Measurements from ENCODE around the gene NUDT3. TPM values are rescaled to one million over a fixed set of nuclear protein-coding genes. Genes with fewer than 3 reads are reported as not detected.

The NUDT3 gene
- total RNA-seq, 4 donors from 2014 or later, result 9.6 to 27.9 (median 16.9) TPM

GRCh38 chr6:34316431-34317171 lies 75.9 kb downstream of the NUDT3 start:
- DNase-seq, result no peak
- TF ChIP-seq POLR2A (IDR thresholded peaks at IDR 0.05) (no peak), POLR2AphosphoS5 (IDR thresholded peaks at IDR 0.05) (no peak), EP300 (IDR thresholded peaks at IDR 0.05; ENCODE audit: low read depth) (no peak)
- TF ChIP-seq, protein P1, sequence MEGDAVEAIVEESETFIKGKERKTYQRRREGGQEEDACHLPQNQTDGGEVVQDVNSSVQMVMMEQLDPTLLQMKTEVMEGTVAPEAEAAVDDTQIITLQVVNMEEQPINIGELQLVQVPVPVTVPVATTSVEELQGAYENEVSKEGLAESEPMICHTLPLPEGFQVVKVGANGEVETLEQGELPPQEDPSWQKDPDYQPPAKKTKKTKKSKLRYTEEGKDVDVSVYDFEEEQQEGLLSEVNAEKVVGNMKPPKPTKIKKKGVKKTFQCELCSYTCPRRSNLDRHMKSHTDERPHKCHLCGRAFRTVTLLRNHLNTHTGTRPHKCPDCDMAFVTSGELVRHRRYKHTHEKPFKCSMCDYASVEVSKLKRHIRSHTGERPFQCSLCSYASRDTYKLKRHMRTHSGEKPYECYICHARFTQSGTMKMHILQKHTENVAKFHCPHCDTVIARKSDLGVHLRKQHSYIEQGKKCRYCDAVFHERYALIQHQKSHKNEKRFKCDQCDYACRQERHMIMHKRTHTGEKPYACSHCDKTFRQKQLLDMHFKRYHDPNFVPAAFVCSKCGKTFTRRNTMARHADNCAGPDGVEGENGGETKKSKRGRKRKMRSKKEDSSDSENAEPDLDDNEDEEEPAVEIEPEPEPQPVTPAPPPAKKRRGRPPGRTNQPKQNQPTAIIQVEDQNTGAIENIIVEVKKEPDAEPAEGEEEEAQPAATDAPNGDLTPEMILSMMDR (IDR thresholded peaks at IDR 0.05), result no peak
- Histone ChIP-seq H3K27me3 (no peaks in the 10 kb centered on the region), H3K36me3 (no peaks in the 10 kb centered on the region), H3K27ac (peak overlapping the region in 1 of 4 donors; percentile 30), H3K4me1 (peaks cover 8 to 41% (median 12%) of the 10 kb centered on the region in 4 donors), H3K9me3 (no peaks in the 10 kb centered on the region), H3K4me3 (no peak overlapping the region)
- in situ Hi-C loops (cut with MboI; ENCODE audit: low pct_ligation_motif_present in 1 of 4, low pct_unique_long_range_greater_than_20kb in 1 of 4, low sequenced_read_pairs in 3 of 4), result no loop called here
- intact Hi-C loops (cut with DNase I; ENCODE audit: low total_unique reads), result loop anchor here (10.0 kb wide), 1 partner anchor 68 kb away; no protein-coding TSS in a partner anchor
- WGBS, 2 donors (ENCODE audit: low coverage in 1 of 2), result 95 to 100% methylated on average over 1 of the region's 1 CpG

DNA sequence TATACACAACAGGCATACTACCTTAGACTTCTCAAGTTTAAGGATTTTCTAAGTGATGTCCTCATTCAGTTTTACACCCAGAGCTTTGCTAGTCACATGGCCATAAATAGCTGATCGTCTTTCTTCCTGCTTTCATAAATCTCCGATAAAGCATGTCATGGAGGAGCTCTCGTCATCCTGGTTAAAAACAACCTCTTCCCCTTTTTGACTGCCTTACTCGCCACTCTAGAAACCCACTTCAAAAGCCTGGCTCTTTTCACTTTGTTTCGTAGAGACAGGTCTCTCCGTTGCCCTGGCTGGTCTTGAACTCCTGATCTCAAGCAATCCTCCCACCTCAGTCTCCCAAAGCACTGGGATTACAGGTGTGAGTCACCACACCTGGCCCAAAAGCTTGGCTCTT lies 76.7 kb downstream of the NUDT3 start:
- Histone ChIP-seq H3K4me3 (no peak overlapping the region), H3K9me3 (no peaks in the 10 kb centered on the region), H3K36me3 (no peaks in the 10 kb centered on the region), H3K27me3 (no peaks in the 10 kb centered on the region), H3K4me1 (peaks cover 8 to 41% (median 12%) of the 10 kb centered on the region in 4 donors), H3K27ac (peak overlapping the region in 1 of 4 donors; percentile 30)
- 48 to 68% methylated on average over 6 of the region's 6 CpGs for WGBS, 2 donors (ENCODE audit: low coverage in 1 of 2)
- TF ChIP-seq POLR2AphosphoS5 (IDR thresholded peaks at IDR 0.05) (no peak), EP300 (IDR thresholded peaks at IDR 0.05; ENCODE audit: low read depth) (no peak), POLR2A (IDR thresholded peaks at IDR 0.05) (no peak)
- TF ChIP-seq, protein P1 (IDR thresholded peaks at IDR 0.05), result no peak
- intact Hi-C loops (cut with DNase I; ENCODE audit: low total_unique reads), result loop anchor here (10.0 kb wide), 1 partner anchor 69 kb away; no protein-coding TSS in a partner anchor
- no peak for DNase-seq
- in situ Hi-C loops (cut with MboI; ENCODE audit: low pct_ligation_motif_present in 1 of 4, low pct_unique_long_range_greater_than_20kb in 1 of 4, low sequenced_read_pairs in 3 of 4), result no loop called here

DNA sequence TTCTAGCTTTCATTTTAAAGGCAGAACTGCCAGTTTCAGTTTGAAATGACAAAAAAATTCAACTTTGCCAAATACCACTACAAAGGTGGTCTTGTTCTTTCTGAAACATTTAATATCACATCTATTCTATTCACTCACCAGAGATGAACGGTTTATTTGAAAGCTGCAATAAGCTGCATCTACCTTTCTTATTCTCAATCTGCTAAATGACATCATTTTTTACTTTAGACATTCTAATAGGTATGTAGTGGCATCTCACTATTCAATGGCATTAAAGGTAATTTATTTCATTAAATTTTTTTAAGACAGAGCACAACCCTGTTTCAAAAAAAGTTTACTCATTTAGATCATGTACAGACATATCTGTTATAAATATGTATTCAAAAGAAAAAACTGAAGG lies 77.2 kb downstream of the NUDT3 start:
- Histone ChIP-seq H3K4me1 (peaks cover 8 to 41% (median 12%) of the 10 kb centered on the region in 4 donors), H3K27me3 (no peaks in the 10 kb centered on the region), H3K27ac (peak overlapping the region in 1 of 4 donors; percentile 30), H3K4me3 (no peak overlapping the region), H3K36me3 (no peaks in the 10 kb centered on the region), H3K9me3 (no peaks in the 10 kb centered on the region)
- intact Hi-C loops (cut with DNase I; ENCODE audit: low total_unique reads), result loop anchor here (10.0 kb wide), 1 partner anchor 70 kb away; no protein-coding TSS in a partner anchor
- no peak for DNase-seq
- in situ Hi-C loops (cut with MboI; ENCODE audit: low pct_ligation_motif_present in 1 of 4, low pct_unique_long_range_greater_than_20kb in 1 of 4, low sequenced_read_pairs in 3 of 4), result no loop called here
- 85 to 100% methylated on average over 1 of the region's 1 CpG for WGBS, 2 donors (ENCODE audit: low coverage in 1 of 2)
- no peak for TF ChIP-seq POLR2AphosphoS5 (IDR thresholded peaks at IDR 0.05)
- no peak for TF ChIP-seq EP300 (IDR thresholded peaks at IDR 0.05; ENCODE audit: low read depth)
- no peak for TF ChIP-seq POLR2A (IDR thresholded peaks at IDR 0.05)
- TF ChIP-seq, protein P1 (IDR thresholded peaks at IDR 0.05), result no peak

- 56 to 96% methylated on average over 2 to 4 of the region's 4 CpGs for WGBS, 2 donors (ENCODE audit: low coverage in 1 of 2)
- intact Hi-C loops (cut with DNase I; ENCODE audit: low total_unique reads), result loop anchor here (10.0 kb wide), 1 partner anchor 73 kb away; no protein-coding TSS in a partner anchor
Measured at GRCh38 chr6:34312259-34312658, 80.2 kb downstream of the NUDT3 start.

More at GRCh38 chr6:34312259-34312658, 80.2 kb downstream of the NUDT3 start:
- DNase-seq, result no peak
- H3K4me1 ChIP-seq, result peaks cover 0 to 17% (median 1%) of the 10 kb centered on the region in 4 donors
- TF ChIP-seq POLR2AphosphoS5 (IDR thresholded peaks at IDR 0.05) (no peak), EP300 (IDR thresholded peaks at IDR 0.05; ENCODE audit: low read depth) (no peak), POLR2A (IDR thresholded peaks at IDR 0.05) (no peak)
- TF ChIP-seq, protein P1 (IDR thresholded peaks at IDR 0.05), result no peak
- no peaks in the 10 kb centered on the region for H3K9me3 ChIP-seq
- H3K27ac ChIP-seq, result no peak overlapping the region
- no peak overlapping the region for H3K4me3 ChIP-seq
- in situ Hi-C loops (cut with MboI; ENCODE audit: low pct_ligation_motif_present in 1 of 4, low pct_unique_long_range_greater_than_20kb in 1 of 4, low sequenced_read_pairs in 3 of 4), result no loop called here
- H3K27me3 ChIP-seq, result no peaks in the 10 kb centered on the region
- H3K36me3 ChIP-seq, result no peaks in the 10 kb centered on the region

Data from transverse colon (tissue), 4 donors.